Upper lobe of right lung (tissue), 1 donor: ENCODE measurements around the gene RFFL. TPM values are rescaled to one million over a fixed set of nuclear protein-coding genes. Genes with fewer than 3 reads are reported as not detected.

ENCODE experiments used
- ATAC-seq: fragments of 200-7000 bp; cut with Tn5 transposase; one replicate; pipeline ENCODE4 v1.9.1; 2020; ENCODE audit warnings: mild to moderate bottlenecking, moderate library complexity
- DNase-seq: peaks from one replicate; pipeline ENCODE4 v3.0.0-alpha.2; 2020
- H3K27ac ChIP-seq: fragments of 200-600 bp; one replicate; pipeline ENCODE4 v1.8.0; 2022
- H3K27me3 ChIP-seq: fragments of 200-600 bp; one replicate; pipeline ENCODE4 v1.8.0; 2022; ENCODE audit warnings: mild to moderate bottlenecking
- H3K36me3 ChIP-seq: fragments of 200-600 bp; one replicate; pipeline ENCODE4 v1.8.0; 2022
- H3K4me1 ChIP-seq: fragments of 200-600 bp; one replicate; pipeline ENCODE4 v1.8.0; 2022
- H3K4me3 ChIP-seq: fragments of 200-600 bp; one replicate; pipeline ENCODE4 v1.8.0; 2022; ENCODE audit warnings: mild to moderate bottlenecking
- H3K9me3 ChIP-seq: fragments of 200-600 bp; one replicate; pipeline ENCODE4 v1.8.0; 2022
- CTCF ChIP-seq: fragments of 200-600 bp; IDR thresholded peaks from one replicate; pipeline ENCODE4 v1.8.0; 2022; ENCODE audit warnings: antibody characterized with exemption
- intact Hi-C: fragments of 100-400 bp; cut with DNase I; formaldehyde crosslinking; loops from one replicate; pipeline ENCODE4 v1.11.0; 2022
- total RNA-seq: library from RNA; stranded (reverse); fragmentation: NEBNext Ultra II Directional; extraction: Animal tissue kit (Norgen Biotek cat#: 25700); gene quantifications from one replicate; pipeline ENCODE4 v1.2.1, GENCODE V29; 2021
- donor health status: DM: no; HTN: yes; CAD: no; lungs with severe emphysema.

Gene RFFL
- total RNA-seq, 1 donor from 2014 or later: 27.9 TPM

- DNase-seq (no peak), ATAC-seq (no peak)
- H3K27ac ChIP-seq: no peak overlapping the region
- H3K36me3 ChIP-seq: no peaks in the 10 kb centered on the region
- no peak for TF ChIP-seq CTCF
- H3K9me3 ChIP-seq: no peaks in the 10 kb centered on the region
- intact Hi-C loops: no loop called here
- H3K4me3 ChIP-seq: no peak overlapping the region
- H3K4me1 ChIP-seq: peaks cover 4% of the 10 kb centered on the region
- no peaks in the 10 kb centered on the region for H3K27me3 ChIP-seq
Observed at GRCh38 chr17:35084987-35085386, 21.5 kb upstream of the RFFL start.

GRCh38 chr17:35083071-35083470 lies 19.6 kb upstream of the RFFL start:
- H3K4me3 ChIP-seq: no peak overlapping the region
- no peak overlapping the region for H3K27ac ChIP-seq
- no peaks in the 10 kb centered on the region for H3K36me3 ChIP-seq
- no peak for DNase-seq
- H3K27me3 ChIP-seq: no peaks in the 10 kb centered on the region
- intact Hi-C loops: no loop called here
- ATAC-seq: no peak
- H3K9me3 ChIP-seq: no peaks in the 10 kb centered on the region
- no peak for TF ChIP-seq CTCF
- peaks cover 4% of the 10 kb centered on the region for H3K4me1 ChIP-seq

GRCh38 chr17:35082073-35082657 lies 18.7 kb upstream of the RFFL start:
- Histone ChIP-seq H3K4me1 (peaks cover 3% of the 10 kb centered on the region), H3K9me3 (no peaks in the 10 kb centered on the region), H3K27me3 (no peaks in the 10 kb centered on the region), H3K36me3 (no peaks in the 10 kb centered on the region), H3K4me3 (no peak overlapping the region), H3K27ac (no peak overlapping the region)
- no peak for TF ChIP-seq CTCF
- intact Hi-C loops: no loop called here
- no peak for ATAC-seq
- DNase-seq: no peak

- H3K4me3 ChIP-seq: no peak overlapping the region
- no peaks in the 10 kb centered on the region for H3K9me3 ChIP-seq
- no peak for ATAC-seq
- no peak overlapping the region for H3K27ac ChIP-seq
- no peak for TF ChIP-seq CTCF
- DNase-seq: no peak
- no peaks in the 10 kb centered on the region for H3K4me1 ChIP-seq
- H3K27me3 ChIP-seq: no peaks in the 10 kb centered on the region
- intact Hi-C loops: no loop called here
- no peaks in the 10 kb centered on the region for H3K36me3 ChIP-seq
Observed at GRCh38 chr17:35081638-35082037, 18.1 kb upstream of the RFFL start.

GRCh38 chr17:35080536-35080935 lies 17.0 kb upstream of the RFFL start:
- ATAC-seq (no peak), DNase-seq (no peak)
- no peak overlapping the region for H3K27ac ChIP-seq
- no peak overlapping the region for H3K4me3 ChIP-seq
- H3K4me1 ChIP-seq: no peaks in the 10 kb centered on the region
- no peak for TF ChIP-seq CTCF
- H3K27me3 ChIP-seq: no peaks in the 10 kb centered on the region
- H3K9me3 ChIP-seq: no peaks in the 10 kb centered on the region
- H3K36me3 ChIP-seq: no peaks in the 10 kb centered on the region
- intact Hi-C loops: no loop called here
